ENCODE results near the gene COL21A1.
"Not testable (repeated sequence)": the region's sequence is repeated elsewhere in the genome, so short reads cannot be mapped to it uniquely, and the experiment has no call there.

COL21A1 gene

GRCh38 chr6:56040889-56041301 lies 206.5 kb downstream of the COL21A1 start:
- no peak for DNase-seq

DNA sequence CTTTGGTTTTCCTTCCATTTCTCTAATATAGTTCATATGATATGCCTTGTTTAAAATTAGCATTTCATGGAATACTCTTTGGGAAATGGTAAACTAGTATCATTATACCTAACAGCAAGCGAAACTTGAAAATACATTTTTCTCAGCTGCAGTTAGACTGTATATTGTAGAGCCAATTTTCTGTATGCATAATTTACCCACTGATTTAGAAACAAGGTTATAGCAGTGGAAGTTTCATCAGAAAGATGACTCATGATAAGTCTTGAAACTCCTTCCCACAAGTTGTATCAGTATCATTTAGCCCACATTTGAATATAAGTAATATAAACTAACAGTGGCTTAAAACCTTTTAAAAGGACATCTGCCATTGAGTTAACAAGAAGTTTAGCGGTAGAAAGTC lies 207.2 kb downstream of the COL21A1 start:
- DNase-seq = no peak
- in situ Hi-C loops (cut with HindIII; ENCODE audit: low pct_ligation_motif_present, low pct_unique_long_range_greater_than_20kb, low sequenced_read_pairs) = no loop called here

More at GRCh38 chr6:56040889-56041301, 206.5 kb downstream of the COL21A1 start:
- in situ Hi-C loops (cut with HindIII; ENCODE audit: low pct_ligation_motif_present, low pct_unique_long_range_greater_than_20kb, low sequenced_read_pairs) = no loop called here

DNA sequence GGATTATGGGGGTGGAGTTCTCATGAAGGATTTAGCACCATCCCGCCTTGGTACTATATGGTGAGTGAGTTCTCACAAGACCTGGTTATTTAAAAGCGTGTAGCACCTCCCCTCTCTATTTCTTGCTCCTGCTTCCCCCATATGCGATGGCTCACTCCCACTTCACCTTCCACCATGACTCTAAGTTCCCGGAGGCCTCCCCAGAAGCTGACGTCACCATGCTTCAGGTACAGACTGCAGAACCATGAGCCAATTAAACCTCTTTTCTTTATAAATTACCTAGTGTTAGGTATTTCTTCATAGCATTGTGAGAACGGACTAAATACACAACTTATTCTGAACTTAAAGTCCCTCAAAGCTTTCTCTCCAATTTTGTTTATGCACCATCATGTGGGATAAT lies 208.6 kb downstream of the COL21A1 start:
- in situ Hi-C loops (cut with HindIII; ENCODE audit: low pct_ligation_motif_present, low pct_unique_long_range_greater_than_20kb, low sequenced_read_pairs) = no loop called here
- no peak for DNase-seq

DNA sequence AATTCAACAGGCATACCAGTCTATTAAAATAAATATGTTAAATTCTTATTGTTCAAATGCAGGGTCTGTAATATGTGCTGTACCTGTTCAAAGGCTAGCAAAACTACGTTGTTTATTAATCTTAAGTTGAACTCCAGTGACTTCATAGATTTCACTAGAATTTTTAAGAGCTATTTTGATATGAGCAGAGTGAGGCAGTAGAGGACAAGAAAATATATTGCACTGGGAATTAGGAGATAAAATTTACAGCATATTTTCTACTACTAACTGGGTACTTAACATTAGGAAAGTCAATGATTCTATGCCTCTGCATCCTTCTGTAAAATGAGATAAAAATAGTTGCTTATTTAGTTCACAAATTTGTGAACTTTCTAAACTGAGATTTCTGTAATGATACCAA lies 209.8 kb downstream of the COL21A1 start:
- in situ Hi-C loops (cut with HindIII; ENCODE audit: low pct_ligation_motif_present, low pct_unique_long_range_greater_than_20kb, low sequenced_read_pairs) = no loop called here
- no peak for DNase-seq

GRCh38 chr6:56036916-56037600 lies 210.3 kb downstream of the COL21A1 start:
- in situ Hi-C loops (cut with HindIII; ENCODE audit: low pct_ligation_motif_present, low pct_unique_long_range_greater_than_20kb, low sequenced_read_pairs) = no loop called here
- DNase-seq = no peak

DNA sequence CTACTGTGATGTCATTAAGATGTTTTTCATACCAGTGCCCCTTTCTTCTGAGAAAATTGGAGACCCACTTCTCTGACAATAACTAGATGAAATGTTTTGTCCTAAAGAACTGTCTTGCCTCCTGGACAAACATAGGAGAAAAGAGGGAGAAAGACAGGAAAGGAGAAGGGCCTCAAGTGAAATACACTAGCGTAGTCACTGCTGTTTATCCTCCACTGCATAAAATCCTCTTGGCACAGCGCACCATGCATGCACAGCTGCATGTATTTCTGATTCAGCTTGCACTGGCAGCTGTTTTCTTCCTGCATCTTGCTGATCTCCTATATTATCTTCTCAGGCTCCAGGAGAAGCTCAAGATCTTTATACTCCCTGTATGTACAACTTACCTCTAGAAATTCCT lies 214.0 kb downstream of the COL21A1 start:
- in situ Hi-C loops (cut with HindIII; ENCODE audit: low pct_ligation_motif_present, low pct_unique_long_range_greater_than_20kb, low sequenced_read_pairs) = no loop called here
- no peak for DNase-seq

- in situ Hi-C loops (cut with HindIII; ENCODE audit: low pct_ligation_motif_present, low pct_unique_long_range_greater_than_20kb, low sequenced_read_pairs) = no loop called here
- DNase-seq = no peak
These were observed 214.6 kb downstream of the COL21A1 start for GRCh38 chr6:56032715-56033260.

- in situ Hi-C loops (cut with HindIII; ENCODE audit: low pct_ligation_motif_present, low pct_unique_long_range_greater_than_20kb, low sequenced_read_pairs) = no loop called here
- DNase-seq = no peak
These were observed 219.5 kb downstream of the COL21A1 start for GRCh38 chr6:56027865-56028264.

- DNase-seq = no peak
- in situ Hi-C loops (cut with HindIII; ENCODE audit: low pct_ligation_motif_present, low pct_unique_long_range_greater_than_20kb, low sequenced_read_pairs) = no loop called here
These were observed 220.8 kb downstream of the COL21A1 start for GRCh38 chr6:56026455-56027180.

DNA sequence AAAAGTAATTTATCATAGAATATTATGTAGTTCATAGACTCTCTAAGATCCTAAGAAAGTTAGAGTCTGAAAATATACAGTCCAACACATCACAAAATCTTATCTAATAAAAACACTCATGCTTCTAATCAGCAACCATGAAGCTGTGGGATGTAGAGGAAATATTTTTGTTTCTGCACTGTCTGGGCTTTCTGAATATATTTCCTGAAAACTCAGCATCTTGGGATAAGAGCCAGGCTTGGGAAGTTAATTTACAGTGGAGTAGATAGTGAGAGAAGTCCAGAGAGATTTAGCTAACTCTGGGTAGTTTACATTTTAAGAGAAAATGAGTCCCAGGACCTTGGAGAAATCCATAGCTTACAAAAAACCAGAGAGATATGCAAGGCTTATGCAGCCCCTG lies 221.6 kb downstream of the COL21A1 start:
- DNase-seq = no peak
- in situ Hi-C loops (cut with HindIII; ENCODE audit: low pct_ligation_motif_present, low pct_unique_long_range_greater_than_20kb, low sequenced_read_pairs) = no loop called here

GRCh38 chr6:56024931-56025330 lies 222.4 kb downstream of the COL21A1 start:
- no peak for DNase-seq
- in situ Hi-C loops (cut with HindIII; ENCODE audit: low pct_ligation_motif_present, low pct_unique_long_range_greater_than_20kb, low sequenced_read_pairs) = no loop called here

GRCh38 chr6:56023829-56024228 lies 223.6 kb downstream of the COL21A1 start:
- in situ Hi-C loops (cut with HindIII; ENCODE audit: low pct_ligation_motif_present, low pct_unique_long_range_greater_than_20kb, low sequenced_read_pairs) = no loop called here
- no peak for DNase-seq

GRCh38 chr6:56022678-56023077 lies 224.7 kb downstream of the COL21A1 start:
- no peak for DNase-seq
- in situ Hi-C loops (cut with HindIII; ENCODE audit: low pct_ligation_motif_present, low pct_unique_long_range_greater_than_20kb, low sequenced_read_pairs) = no loop called here

GRCh38 chr6:56021943-56022342 lies 225.4 kb downstream of the COL21A1 start:
- in situ Hi-C loops (cut with HindIII; ENCODE audit: low pct_ligation_motif_present, low pct_unique_long_range_greater_than_20kb, low sequenced_read_pairs) = no loop called here
- DNase-seq = no peak

GRCh38 chr6:56019973-56020372 lies 227.4 kb downstream of the COL21A1 start:
- DNase-seq = no peak
- in situ Hi-C loops (cut with HindIII; ENCODE audit: low pct_ligation_motif_present, low pct_unique_long_range_greater_than_20kb, low sequenced_read_pairs) = no loop called here

DNA sequence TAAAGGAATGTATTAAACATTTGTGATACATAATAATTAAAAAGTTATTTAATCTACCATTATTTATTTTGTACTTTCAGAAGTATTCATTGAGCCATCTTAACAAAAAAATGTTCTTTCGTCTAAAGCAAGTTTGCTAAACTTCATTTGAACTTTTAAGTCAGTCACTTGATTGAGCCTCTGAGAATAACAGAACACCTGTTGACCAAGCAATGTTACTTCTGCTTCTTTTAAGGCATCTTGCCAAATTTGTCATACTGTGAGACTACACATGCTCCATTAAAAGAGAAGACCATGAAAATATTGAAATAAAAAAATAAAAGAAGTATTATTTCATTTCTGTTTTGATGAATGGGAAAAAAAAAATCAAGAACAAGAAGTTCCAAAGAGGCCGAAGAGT lies 230.2 kb downstream of the COL21A1 start:
- DNase-seq = no peak
- in situ Hi-C loops (cut with HindIII; ENCODE audit: low pct_ligation_motif_present, low pct_unique_long_range_greater_than_20kb, low sequenced_read_pairs) = no loop called here

DNA sequence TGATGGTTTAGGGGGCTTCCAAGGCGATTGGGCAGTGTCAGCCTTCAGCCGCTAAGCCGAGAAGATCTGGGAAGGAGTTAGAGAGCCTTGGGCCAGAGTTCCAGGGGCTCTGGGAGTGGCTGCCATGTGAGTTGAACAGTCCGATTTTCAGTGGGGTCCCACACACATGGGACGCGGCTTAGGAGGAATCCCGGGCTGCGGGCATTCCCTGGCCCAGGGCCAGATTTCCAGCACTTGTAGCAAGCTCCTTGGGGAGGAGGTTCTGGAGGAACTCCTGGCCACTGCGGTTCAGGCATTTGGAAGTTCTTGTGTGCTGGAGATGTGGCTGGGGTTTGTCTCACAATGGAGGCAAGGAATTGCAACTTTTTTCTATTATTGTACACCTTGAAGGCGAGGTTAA lies 233.3 kb downstream of the COL21A1 start:
- in situ Hi-C loops (cut with HindIII; ENCODE audit: low pct_ligation_motif_present, low pct_unique_long_range_greater_than_20kb, low sequenced_read_pairs); DNase-seq: not testable (repeated sequence)

- DNase-seq = no peak
- in situ Hi-C loops (cut with HindIII; ENCODE audit: low pct_ligation_motif_present, low pct_unique_long_range_greater_than_20kb, low sequenced_read_pairs) = no loop called here
These were observed 237.7 kb downstream of the COL21A1 start for GRCh38 chr6:56009636-56010035.

Measured in ACHN (cell line).